Peyer's patch (tissue), 4 donors: ENCODE results near the gene PXDC1.

Source experiments
- POLR2A ChIP-seq, 2 donors: fragments of 450-650 bp; IDR thresholded peaks; one replicate each; pipeline ENCODE4 v1.5.1; 2017; ENCODE audit warnings: antibody characterized with exemption in 2 of 2, mild to moderate bottlenecking in 2 of 2, moderate library complexity in 2 of 2
- TF ChIP-seq, protein P1 (sequence below), 6 experiments: fragments of 450-650 bp in 4 of 6; fragments of 200-600 bp in 2 of 6; sonication (generic) in 1 of 6; IDR thresholded peaks; one replicate each; pipeline ENCODE4 v1.5.1; 2017 to 2019; ENCODE audit warnings: antibody characterized with exemption in 6 of 6, mild to moderate bottlenecking in 3 of 6, moderate library complexity in 1 of 6

DNA sequence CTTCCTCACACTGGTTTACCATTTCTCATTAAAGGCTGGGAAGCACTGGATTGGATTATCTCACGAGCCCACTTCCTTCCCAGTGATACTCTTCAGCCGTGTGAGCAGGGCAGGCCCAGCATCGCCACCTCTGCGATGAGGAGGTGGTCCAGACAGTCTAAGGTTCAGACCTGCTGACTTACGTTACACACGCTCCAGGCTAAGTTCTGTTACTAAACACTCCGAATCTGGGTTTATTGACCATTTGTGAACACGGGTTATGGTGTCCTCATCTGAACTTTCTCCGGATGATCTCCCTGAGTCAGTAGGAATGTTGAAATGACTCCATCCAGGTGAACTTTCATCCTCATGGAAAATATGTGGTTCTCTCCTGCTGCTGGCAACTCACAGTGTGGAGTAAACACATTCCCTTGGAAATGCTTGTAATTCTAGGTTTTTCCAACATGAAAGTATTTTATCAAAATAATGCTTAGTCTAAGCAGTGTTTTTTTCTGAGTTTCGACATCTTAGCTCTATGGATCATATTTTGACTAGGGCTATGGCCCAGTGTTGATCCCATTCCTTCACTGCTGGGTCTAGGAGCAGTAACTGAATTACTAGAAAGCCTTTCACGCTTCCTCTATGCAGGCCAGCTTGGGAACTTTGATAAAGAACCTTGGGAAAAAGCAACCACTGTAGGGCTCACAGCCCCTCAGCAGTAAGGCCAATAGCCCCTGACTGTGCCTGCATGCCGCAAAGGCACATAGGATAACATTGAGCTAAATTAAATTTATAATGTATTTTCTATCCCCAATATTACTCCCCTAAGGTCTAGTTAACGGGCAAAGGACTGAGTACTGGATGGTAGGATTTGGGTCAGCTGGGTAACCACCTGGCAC is 37.7 kb upstream of the PXDC1 start:
- TF ChIP-seq POLR2A (IDR thresholded peaks at IDR 0.05), result no peak
- TF ChIP-seq, protein P1, sequence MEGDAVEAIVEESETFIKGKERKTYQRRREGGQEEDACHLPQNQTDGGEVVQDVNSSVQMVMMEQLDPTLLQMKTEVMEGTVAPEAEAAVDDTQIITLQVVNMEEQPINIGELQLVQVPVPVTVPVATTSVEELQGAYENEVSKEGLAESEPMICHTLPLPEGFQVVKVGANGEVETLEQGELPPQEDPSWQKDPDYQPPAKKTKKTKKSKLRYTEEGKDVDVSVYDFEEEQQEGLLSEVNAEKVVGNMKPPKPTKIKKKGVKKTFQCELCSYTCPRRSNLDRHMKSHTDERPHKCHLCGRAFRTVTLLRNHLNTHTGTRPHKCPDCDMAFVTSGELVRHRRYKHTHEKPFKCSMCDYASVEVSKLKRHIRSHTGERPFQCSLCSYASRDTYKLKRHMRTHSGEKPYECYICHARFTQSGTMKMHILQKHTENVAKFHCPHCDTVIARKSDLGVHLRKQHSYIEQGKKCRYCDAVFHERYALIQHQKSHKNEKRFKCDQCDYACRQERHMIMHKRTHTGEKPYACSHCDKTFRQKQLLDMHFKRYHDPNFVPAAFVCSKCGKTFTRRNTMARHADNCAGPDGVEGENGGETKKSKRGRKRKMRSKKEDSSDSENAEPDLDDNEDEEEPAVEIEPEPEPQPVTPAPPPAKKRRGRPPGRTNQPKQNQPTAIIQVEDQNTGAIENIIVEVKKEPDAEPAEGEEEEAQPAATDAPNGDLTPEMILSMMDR (IDR thresholded peaks at IDR 0.05), result no peak
